Measurements from ENCODE around the gene WASHC2A. TPM values are rescaled to one million over a fixed set of nuclear protein-coding genes. Genes with fewer than 3 reads are reported as not detected.
"Not testable (repeated sequence)": the region's sequence is repeated elsewhere in the genome, so short reads cannot be mapped to it uniquely, and the experiment has no call there.

Gene WASHC2A
- total and polyA plus RNA-seq, 2 of the 4 experiments (the other 2 are of a cell fraction) = 22.6 to 29.4 TPM

GRCh38 chr10:50075544-50075943 lies 7.8 kb downstream of the WASHC2A start:
- H3K14ac ChIP-seq (replicated peaks; ENCODE audit: low read depth, low read length); BruUV-seq (replicated peaks); H2BK15ac ChIP-seq (ENCODE audit: low read depth, low read length); CTCF ChIA-PET; H4K5ac ChIP-seq (ENCODE audit: low read depth, low read length); H2AK5ac ChIP-seq (ENCODE audit: low read depth, low read length); H3K4me2 ChIP-seq (ENCODE audit: low read depth, low read length); H4K20me1 ChIP-seq (ENCODE audit: insufficient read depth, low read length); in situ Hi-C loops (cut with MboI; ENCODE audit: low sequenced_read_pairs); H3K9me1 ChIP-seq (ENCODE audit: insufficient read depth, low read length); H2AFZ ChIP-seq (replicated peaks; ENCODE audit: low read length, poor library complexity); H3K56ac ChIP-seq (ENCODE audit: extremely low read depth, insufficient read depth, low read length); H3K4me3 ChIP-seq (ENCODE audit: insufficient read depth, low read depth, low read length); H3K4me1 ChIP-seq (ENCODE audit: control insufficient read depth, insufficient read depth, low read length); H2AK9ac ChIP-seq (replicated peaks; ENCODE audit: low read depth, low read length, poor library complexity); H4K8ac ChIP-seq (ENCODE audit: low read depth in 2 of 2, low read length in 2 of 2); H3K36me3 ChIP-seq (ENCODE audit: control insufficient read depth, insufficient read depth, low read length); H3K9ac ChIP-seq (ENCODE audit: low read depth, low read length); H2BK120ac ChIP-seq (ENCODE audit: low read depth, low read length); H4K91ac ChIP-seq (ENCODE audit: insufficient read depth, low read depth, low read length); H3K27ac ChIP-seq (ENCODE audit: insufficient read depth, low read length); H3K79me1 ChIP-seq (ENCODE audit: low read depth in 1 of 2, low read length in 2 of 2); intact Hi-C loops (cut with micrococcal nuclease); DNase-seq; H3K27me3 ChIP-seq (ENCODE audit: control insufficient read depth, insufficient read depth, low read length); H2BK20ac ChIP-seq (ENCODE audit: low read depth, low read length); H3K23ac ChIP-seq (ENCODE audit: low read depth, low read length); H3K9me3 ChIP-seq (ENCODE audit: control insufficient read depth, insufficient read depth, low read length); H2BK5ac ChIP-seq (ENCODE audit: low read depth, low read length, poor library complexity, severe bottlenecking); H3K18ac ChIP-seq (ENCODE audit: low read depth, low read length); H3K4ac ChIP-seq (ENCODE audit: low read depth, low read length); POLR2A ChIA-PET (ENCODE audit: unreplicated experiment); dilution Hi-C loops (cut with HindIII; ENCODE audit: low sequenced_read_pairs, unreplicated experiment): not testable (repeated sequence)
- no CpG with 5 or more reads among the region's 2 CpGs for WGBS, 2 experiments (ENCODE audit: extremely low coverage in 2 of 2, insufficient read length in 1 of 2)
- ATAC-seq (ENCODE audit: low read depth) = peak; percentile 53
- TF ChIP-seq RAD21 (IDR thresholded peaks at IDR 0.05; ENCODE audit: low read length) (peak; percentile 17; the same call in 1 of the 2 replicates), SMC3 (IDR thresholded peaks at IDR 0.05; ENCODE audit: low read depth, low read length) (0 out of 2 replicates have a peak, but pooled peaks have one; percentile 12), CTCF (conservative IDR thresholded peaks at IDR 0.05; ENCODE audit: low read depth, low read length) (0 out of 2 replicates have a peak, but pooled peaks have one; percentile 23)

- H2BK15ac ChIP-seq (ENCODE audit: low read depth, low read length); H3K36me3 ChIP-seq (ENCODE audit: control insufficient read depth, insufficient read depth, low read length); H3K9me1 ChIP-seq (ENCODE audit: insufficient read depth, low read length); H2BK20ac ChIP-seq (ENCODE audit: low read depth, low read length); H3K9me3 ChIP-seq (ENCODE audit: control insufficient read depth, insufficient read depth, low read length); H2BK120ac ChIP-seq (ENCODE audit: low read depth, low read length); intact Hi-C loops (cut with micrococcal nuclease); BruUV-seq (replicated peaks); in situ Hi-C loops (cut with MboI; ENCODE audit: low sequenced_read_pairs); H3K4me1 ChIP-seq (ENCODE audit: control insufficient read depth, insufficient read depth, low read length); H3K56ac ChIP-seq (ENCODE audit: extremely low read depth, insufficient read depth, low read length); H3K9ac ChIP-seq (ENCODE audit: low read depth, low read length); H3K23ac ChIP-seq (ENCODE audit: low read depth, low read length); H3K27ac ChIP-seq (ENCODE audit: insufficient read depth, low read length); DNase-seq; H2AK9ac ChIP-seq (replicated peaks; ENCODE audit: low read depth, low read length, poor library complexity); H3K4me2 ChIP-seq (ENCODE audit: low read depth, low read length); H4K8ac ChIP-seq (ENCODE audit: low read depth in 2 of 2, low read length in 2 of 2); H2AK5ac ChIP-seq (ENCODE audit: low read depth, low read length); H3K79me1 ChIP-seq (ENCODE audit: low read depth in 1 of 2, low read length in 2 of 2); ATAC-seq (ENCODE audit: low read depth); H4K5ac ChIP-seq (ENCODE audit: low read depth, low read length); H4K20me1 ChIP-seq (ENCODE audit: insufficient read depth, low read length); H2AFZ ChIP-seq (replicated peaks; ENCODE audit: low read length, poor library complexity); CTCF ChIA-PET; dilution Hi-C loops (cut with HindIII; ENCODE audit: low sequenced_read_pairs, unreplicated experiment); H4K91ac ChIP-seq (ENCODE audit: insufficient read depth, low read depth, low read length); H3K27me3 ChIP-seq (ENCODE audit: control insufficient read depth, insufficient read depth, low read length); H3K4me3 ChIP-seq (ENCODE audit: insufficient read depth, low read depth, low read length); H3K14ac ChIP-seq (replicated peaks; ENCODE audit: low read depth, low read length); POLR2A ChIA-PET (ENCODE audit: unreplicated experiment); H3K18ac ChIP-seq (ENCODE audit: low read depth, low read length); H2BK5ac ChIP-seq (ENCODE audit: low read depth, low read length, poor library complexity, severe bottlenecking); H3K4ac ChIP-seq (ENCODE audit: low read depth, low read length): not testable (repeated sequence)
- WGBS, 2 experiments (ENCODE audit: extremely low coverage in 2 of 2, insufficient read length in 1 of 2) = no CpG with 5 or more reads among the region's 11 CpGs
Measured at GRCh38 chr10:50091304-50091703, 23.6 kb downstream of the WASHC2A start.
